ENCODE measurements around the gene TBC1D23.
A peak's percentile ranks its signal among the peaks of the same experiment; 100 is the strongest.
"Not testable (repeated sequence)": the region's sequence is repeated elsewhere in the genome, so short reads cannot be mapped to it uniquely, and the experiment has no call there.

TBC1D23 gene

DNA sequence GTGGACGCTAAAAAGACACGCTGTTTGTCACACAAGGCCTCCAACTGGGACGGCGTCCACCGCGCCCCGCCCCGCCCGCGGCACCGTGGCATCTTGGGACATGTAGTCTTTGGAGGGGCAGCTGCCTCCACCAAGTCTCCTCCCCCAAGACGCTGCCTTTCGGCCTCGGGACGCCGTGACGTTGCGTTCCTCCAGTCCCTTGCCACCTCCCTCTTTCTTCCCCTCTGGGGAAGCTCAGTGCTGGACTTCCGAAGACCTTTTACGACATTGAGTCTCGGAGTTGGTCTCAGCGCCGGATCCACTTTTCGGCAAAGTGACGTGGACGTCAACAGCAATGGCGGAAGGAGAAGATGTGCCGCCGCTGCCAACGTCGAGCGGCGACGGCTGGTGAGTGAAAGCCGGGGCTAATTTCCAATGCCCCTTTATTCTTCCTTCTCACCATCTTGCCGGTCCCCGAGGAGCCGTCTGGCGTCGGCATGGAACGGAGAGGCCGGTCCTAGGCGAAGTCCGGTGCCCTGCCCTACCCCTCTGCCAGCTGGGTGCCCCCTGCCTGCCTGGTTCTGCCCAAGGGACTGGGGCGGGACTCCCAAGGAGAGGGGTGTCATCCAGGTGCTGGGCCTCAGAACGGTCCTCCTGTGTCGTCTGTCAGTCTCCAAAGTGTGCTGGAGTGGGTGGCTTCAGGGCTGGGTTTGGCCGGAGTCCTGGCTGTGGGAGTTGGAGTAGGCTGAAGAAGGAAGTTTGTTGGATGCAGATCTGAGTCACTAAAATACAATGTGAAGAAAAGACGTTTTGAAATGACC lies at the start of gene TBC1D23:
TSS of gene TBC1D23 (plus strand) at position 308 of the 800 bp plus-strand sequence. CDS start at position 335, 27 bp downstream.
- DNase-seq (ENCODE audit: low spot score) = peak; percentile 94

- no peak for DNase-seq (ENCODE audit: low spot score)
Measured at GRCh38 chr3:100213891-100214573, 46.8 kb upstream of the TBC1D23 start.

DNA sequence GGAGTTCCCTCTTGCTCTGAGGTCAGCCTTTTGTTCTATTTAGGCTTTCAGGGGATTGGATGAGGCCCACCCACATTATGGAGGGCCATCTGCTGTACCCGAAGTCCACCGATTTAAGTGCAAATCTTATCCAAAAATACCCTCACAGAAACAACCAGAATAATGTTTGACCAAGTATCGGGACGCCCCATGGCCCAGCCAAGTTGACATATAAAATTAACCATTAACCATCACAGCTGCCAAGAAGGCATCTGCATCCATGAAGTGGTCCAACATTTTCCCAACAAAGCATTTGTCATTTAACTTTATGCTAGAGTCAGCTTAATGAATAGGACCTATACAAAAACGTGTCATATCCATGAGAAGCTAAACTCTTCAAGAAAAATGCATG lies 46.2 kb upstream of the TBC1D23 start:
- DNase-seq (ENCODE audit: low spot score) = no peak

GRCh38 chr3:100216713-100217112 lies 44.1 kb upstream of the TBC1D23 start:
- no peak for DNase-seq (ENCODE audit: low spot score)

- DNase-seq (ENCODE audit: low spot score) = no peak
Measured at GRCh38 chr3:100221159-100221558, 39.6 kb upstream of the TBC1D23 start.

- no peak for DNase-seq (ENCODE audit: low spot score)
Measured at GRCh38 chr3:100225193-100225592, 35.6 kb upstream of the TBC1D23 start.

DNA sequence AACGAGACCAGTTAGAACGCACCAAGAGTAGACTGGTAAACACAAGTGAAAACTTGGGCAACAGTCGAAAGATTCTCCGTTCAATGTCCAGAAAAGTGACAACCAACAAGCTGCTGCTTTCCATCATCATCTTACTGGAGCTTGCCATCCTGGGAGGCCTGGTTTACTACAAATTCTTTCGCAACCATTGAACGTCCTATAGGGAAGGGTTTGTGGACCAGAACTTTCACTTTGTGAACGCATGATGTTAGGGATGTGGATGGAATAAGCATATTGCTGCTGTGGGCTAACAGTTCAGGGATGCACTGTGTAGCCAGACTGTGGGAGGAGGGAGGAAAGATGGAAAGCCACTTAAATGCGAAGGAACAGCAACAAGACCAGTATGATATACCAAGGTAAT lies 34.9 kb upstream of the TBC1D23 start:
- DNase-seq (ENCODE audit: low spot score) = no peak

- no peak for DNase-seq (ENCODE audit: low spot score)
Measured at GRCh38 chr3:100226712-100227429, 33.9 kb upstream of the TBC1D23 start.

GRCh38 chr3:100227511-100227921 lies 33.3 kb upstream of the TBC1D23 start:
- no peak for DNase-seq (ENCODE audit: low spot score)

DNA sequence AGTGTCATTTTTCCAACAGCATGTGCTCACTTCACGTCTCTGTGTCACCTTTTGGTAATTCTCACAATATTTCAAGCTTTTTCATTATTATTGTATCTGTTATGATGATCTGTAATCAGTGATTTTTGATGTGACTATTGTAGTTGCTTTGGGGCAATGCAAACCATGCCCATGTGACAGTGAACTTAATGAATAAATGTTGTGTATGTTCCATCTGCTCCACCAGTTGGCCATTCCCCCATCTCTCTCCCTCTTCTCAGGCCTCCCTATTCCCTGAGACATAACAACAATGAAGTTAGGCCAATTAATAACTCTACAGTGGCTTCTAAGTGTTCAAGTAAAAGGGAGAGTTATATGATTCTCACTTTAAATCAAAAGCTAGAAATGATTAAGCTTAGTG lies 32.5 kb upstream of the TBC1D23 start:
- DNase-seq (ENCODE audit: low spot score) = no peak

DNA sequence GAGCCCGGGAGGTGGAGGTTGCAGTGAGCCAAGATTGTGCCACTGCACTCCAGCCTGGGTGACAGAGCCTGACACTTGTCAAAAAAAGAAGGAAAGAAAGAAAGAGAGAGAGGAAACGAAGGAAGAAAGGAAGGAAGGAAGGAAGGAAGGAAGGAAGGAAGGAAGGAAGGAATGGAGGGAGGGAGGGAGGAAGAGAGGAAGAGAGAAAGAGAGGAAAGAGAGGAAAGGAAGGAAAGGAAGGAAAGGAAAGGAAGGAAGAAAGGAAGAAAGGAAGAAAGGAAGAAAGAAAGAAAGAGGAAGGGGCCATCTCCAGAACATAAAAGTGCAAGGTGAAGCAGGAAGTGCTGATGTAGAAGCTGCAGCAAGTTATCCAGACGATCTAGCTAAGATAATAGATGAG lies 31.6 kb upstream of the TBC1D23 start:
- DNase-seq (ENCODE audit: low spot score) = not testable (repeated sequence)

- DNase-seq (ENCODE audit: low spot score) = no peak
Measured at GRCh38 chr3:100230710-100231109, 30.1 kb upstream of the TBC1D23 start.

DNA sequence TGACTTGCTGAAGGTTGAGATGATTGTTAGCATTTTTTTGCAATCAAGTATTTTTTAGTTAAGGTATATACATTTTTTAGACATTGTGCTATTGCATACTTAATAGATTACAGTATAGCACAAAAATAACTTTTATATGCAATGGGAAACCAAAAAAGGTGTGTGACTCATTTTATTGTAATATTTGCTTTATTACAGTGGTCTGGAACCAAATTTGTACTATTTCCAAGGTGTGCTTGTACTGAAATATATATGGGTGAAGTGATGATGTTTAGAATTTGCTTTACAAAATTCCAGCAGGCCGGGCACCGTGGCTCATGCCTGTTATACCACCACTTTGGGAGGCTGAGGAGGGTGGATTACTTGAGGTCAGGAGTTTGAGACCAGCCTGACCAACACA lies 29.1 kb upstream of the TBC1D23 start:
- no peak for DNase-seq (ENCODE audit: low spot score)

- DNase-seq (ENCODE audit: low spot score) = no peak
Measured at GRCh38 chr3:100234364-100234763, 26.4 kb upstream of the TBC1D23 start.

- no peak for DNase-seq (ENCODE audit: low spot score)
Measured at GRCh38 chr3:100238599-100238998, 22.2 kb upstream of the TBC1D23 start.

DNA sequence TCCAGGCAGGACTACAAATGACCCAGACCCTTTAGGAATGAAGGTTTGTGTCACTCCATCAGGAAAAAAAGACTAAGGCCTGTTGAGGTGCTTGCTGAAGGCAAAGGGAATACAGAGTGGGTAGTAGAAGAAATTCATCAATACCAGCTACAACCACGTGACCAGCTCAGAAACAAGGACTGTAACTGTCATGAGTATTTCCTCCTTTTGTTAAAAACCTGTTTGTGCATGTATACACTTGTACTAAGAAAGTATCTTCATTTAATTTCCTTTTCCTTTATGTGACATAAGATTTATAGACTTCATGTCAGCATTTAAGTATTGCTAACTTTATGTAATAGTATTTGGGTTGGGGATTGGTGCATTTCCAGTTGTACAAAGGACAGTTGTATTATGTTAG lies 18.3 kb upstream of the TBC1D23 start:
- not testable (repeated sequence) for DNase-seq (ENCODE audit: low spot score)

DNA sequence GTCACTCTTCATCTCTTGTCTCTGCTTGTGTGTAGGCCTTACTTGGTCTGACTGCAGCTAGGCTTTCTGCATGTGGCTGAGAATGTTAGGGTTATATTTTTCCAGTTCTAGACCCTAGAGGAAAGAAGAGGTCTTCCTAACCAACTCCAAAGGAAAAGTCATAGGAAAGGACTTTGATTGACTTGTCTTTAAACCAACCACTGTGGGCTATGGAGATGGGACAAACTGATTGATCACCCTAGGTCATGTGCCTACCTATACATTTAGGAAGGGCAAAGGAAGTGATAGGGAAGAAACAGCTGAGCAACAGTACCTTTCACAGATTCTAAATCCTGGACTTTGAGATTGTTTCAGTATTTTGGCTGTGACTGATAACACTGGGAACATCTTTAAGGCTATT lies 16.5 kb upstream of the TBC1D23 start:
- DNase-seq (ENCODE audit: low spot score) = no peak

DNA sequence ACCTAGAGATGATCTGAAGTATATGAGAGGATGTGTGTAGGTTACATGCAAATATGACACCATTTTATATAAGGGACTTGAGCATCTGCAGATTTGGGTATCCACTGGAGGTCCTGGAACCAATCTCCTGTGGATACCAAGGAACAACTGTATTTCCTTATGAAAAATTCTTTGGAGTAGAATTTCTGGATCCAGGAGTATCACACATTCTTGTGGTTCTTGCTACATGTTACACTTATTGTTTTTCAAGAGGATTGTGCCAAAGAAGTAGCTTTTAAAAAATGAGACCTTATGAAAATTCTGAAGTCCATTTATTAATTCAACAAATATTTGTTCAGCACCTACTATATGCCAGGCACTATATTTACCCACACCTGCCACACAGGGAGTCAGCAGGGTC lies 15.7 kb upstream of the TBC1D23 start:
- no peak for DNase-seq (ENCODE audit: low spot score)

DNA sequence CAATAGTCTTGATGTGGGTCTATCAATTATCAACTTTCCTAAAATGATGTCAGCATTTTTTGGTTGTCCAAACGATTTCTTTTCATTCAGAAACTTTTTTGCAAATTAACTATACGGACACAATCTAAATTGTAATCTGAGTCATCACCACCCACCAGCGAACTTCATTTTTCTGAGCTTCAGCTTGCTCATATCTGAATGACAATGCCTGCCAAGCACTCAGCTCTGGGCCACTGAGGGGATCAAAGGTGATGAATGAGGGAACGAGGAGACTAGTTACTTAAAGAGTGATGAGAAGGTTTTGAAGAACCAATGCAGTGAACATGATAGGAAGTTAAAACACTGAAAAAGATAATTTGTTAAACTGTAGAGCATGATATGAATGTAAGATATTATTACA lies 14.9 kb upstream of the TBC1D23 start:
- no peak for DNase-seq (ENCODE audit: low spot score)

- DNase-seq (ENCODE audit: low spot score) = no peak
Measured at GRCh38 chr3:100246999-100247398, 13.8 kb upstream of the TBC1D23 start.

GRCh38 chr3:100252001-100252400 lies 8.8 kb upstream of the TBC1D23 start:
- DNase-seq (ENCODE audit: low spot score) = no peak

GRCh38 chr3:100254168-100254777 lies 6.5 kb upstream of the TBC1D23 start:
- DNase-seq (ENCODE audit: low spot score) = peak; percentile 74
